Osteoblast (primary cell): ENCODE data around the gene ELK3. TPM values are rescaled to one million over a fixed set of nuclear protein-coding genes. Genes with fewer than 3 reads are reported as not detected.

Source experiments
- DNase-seq: peaks from one replicate; pipeline ENCODE4 v3.0.0; 2011; ENCODE audit warnings: low spot score, mixed read lengths; ENCODE audit not compliant: insufficient read length; ENCODE audit errors: missing footprints
- H2AFZ ChIP-seq: 2 replicates; pipeline ENCODE4 v1.6.0; 2011; ENCODE audit warnings: mild to moderate bottlenecking, low read length
- H3K27ac ChIP-seq: 2 replicates; pipeline ENCODE4 v1.5.1; 2011; ENCODE audit warnings: mild to moderate bottlenecking, low read depth, low read length, moderate library complexity
- H3K27me3 ChIP-seq: 2 replicates; pipeline ENCODE4 v1.6.0; 2012; ENCODE audit warnings: mild to moderate bottlenecking, control low read depth, inconsistent platforms, low read length, moderate library complexity; ENCODE audit not compliant: insufficient read depth
- H3K36me3 ChIP-seq: 2 replicates; pipeline ENCODE4 v1.5.1; 2011; ENCODE audit warnings: mild to moderate bottlenecking, low read length, control low read depth, moderate library complexity; ENCODE audit not compliant: insufficient read depth
- H3K4me1 ChIP-seq: 2 replicates; pipeline ENCODE4 v1.5.1; 2011; ENCODE audit warnings: mild to moderate bottlenecking, low read length, control low read depth, moderate library complexity; ENCODE audit not compliant: insufficient read depth
- H3K4me2 ChIP-seq: 2 replicates; pipeline ENCODE4 v1.6.0; 2011; ENCODE audit warnings: mild to moderate bottlenecking, low read length; ENCODE audit not compliant: insufficient read depth
- H3K4me3 ChIP-seq: fragments of 200-600 bp; sonication (generic); 3 replicates; pipeline ENCODE4 v1.5.1; 2012; ENCODE audit warnings: mild to moderate bottlenecking, low read length, inconsistent platforms; ENCODE audit not compliant: insufficient read depth
- H3K79me2 ChIP-seq: 2 replicates; pipeline ENCODE4 v1.6.0; 2012; ENCODE audit warnings: mild to moderate bottlenecking, low read length, control low read depth, inconsistent platforms; ENCODE audit not compliant: insufficient read depth
- H3K9me3 ChIP-seq: 2 replicates; pipeline ENCODE4 v1.5.1; 2011; ENCODE audit warnings: low read depth, low read length, control low read depth
- H4K20me1 ChIP-seq: 2 replicates; pipeline ENCODE4 v1.6.0; 2012; ENCODE audit warnings: mild to moderate bottlenecking, low read length, control low read depth; ENCODE audit not compliant: insufficient read depth
- total RNA-seq: library from RNA; depleted of rRNA; stranded (reverse); fragments of >200 nt; gene quantifications from 2 replicates; pipeline ENCODE4 v1.2.3, GENCODE V29; 2012
- TF ChIP-seq, protein P1 (sequence below): IDR thresholded peaks from 2 replicates; pipeline ENCODE4 v1.5.1; 2011; ENCODE audit warnings: mild to moderate bottlenecking, low read depth, low read length, moderate library complexity; ENCODE audit errors: extremely low read depth

The ELK3 gene
- total RNA-seq, 1 donor = 27.5 TPM

DNA sequence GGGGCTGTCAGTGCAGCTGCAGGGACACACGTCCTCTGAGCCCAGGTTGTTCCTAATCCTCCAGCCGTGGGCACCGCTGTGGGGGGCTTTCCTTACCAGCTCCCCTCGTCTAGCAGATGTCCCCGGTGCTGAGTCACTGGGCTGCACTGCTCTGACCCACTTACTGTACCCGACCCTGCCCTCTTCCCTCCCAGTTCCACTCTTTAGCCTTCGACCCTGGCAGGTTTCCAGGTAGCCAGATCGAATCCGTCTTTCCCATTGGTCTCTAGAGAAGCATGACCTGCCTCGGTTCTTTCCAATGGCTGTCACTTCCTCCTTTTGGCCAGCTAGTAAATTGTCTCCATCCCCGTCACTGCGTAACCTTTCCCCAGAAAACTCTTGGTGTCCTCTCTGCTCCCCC, 48.4 kb downstream of the ELK3 start:
- H3K27me3 ChIP-seq = no peaks in the 10 kb centered on the region
- DNase-seq = no peak
- H4K20me1 ChIP-seq = no peaks in the 10 kb centered on the region
- peaks cover 88% of the 10 kb centered on the region for H3K79me2 ChIP-seq
- H3K4me3 ChIP-seq = no peak overlapping the region
- no peak overlapping the region for H3K4me2 ChIP-seq
- H3K4me1 ChIP-seq = peaks cover 32% of the 10 kb centered on the region
- H3K36me3 ChIP-seq = peaks cover 18% of the 10 kb centered on the region
- H2AFZ ChIP-seq = no peak overlapping the region
- TF ChIP-seq, protein P1, sequence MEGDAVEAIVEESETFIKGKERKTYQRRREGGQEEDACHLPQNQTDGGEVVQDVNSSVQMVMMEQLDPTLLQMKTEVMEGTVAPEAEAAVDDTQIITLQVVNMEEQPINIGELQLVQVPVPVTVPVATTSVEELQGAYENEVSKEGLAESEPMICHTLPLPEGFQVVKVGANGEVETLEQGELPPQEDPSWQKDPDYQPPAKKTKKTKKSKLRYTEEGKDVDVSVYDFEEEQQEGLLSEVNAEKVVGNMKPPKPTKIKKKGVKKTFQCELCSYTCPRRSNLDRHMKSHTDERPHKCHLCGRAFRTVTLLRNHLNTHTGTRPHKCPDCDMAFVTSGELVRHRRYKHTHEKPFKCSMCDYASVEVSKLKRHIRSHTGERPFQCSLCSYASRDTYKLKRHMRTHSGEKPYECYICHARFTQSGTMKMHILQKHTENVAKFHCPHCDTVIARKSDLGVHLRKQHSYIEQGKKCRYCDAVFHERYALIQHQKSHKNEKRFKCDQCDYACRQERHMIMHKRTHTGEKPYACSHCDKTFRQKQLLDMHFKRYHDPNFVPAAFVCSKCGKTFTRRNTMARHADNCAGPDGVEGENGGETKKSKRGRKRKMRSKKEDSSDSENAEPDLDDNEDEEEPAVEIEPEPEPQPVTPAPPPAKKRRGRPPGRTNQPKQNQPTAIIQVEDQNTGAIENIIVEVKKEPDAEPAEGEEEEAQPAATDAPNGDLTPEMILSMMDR = no peak
- peak overlapping the region; percentile 82 for H3K27ac ChIP-seq
- H3K9me3 ChIP-seq = no peaks in the 10 kb centered on the region

DNA sequence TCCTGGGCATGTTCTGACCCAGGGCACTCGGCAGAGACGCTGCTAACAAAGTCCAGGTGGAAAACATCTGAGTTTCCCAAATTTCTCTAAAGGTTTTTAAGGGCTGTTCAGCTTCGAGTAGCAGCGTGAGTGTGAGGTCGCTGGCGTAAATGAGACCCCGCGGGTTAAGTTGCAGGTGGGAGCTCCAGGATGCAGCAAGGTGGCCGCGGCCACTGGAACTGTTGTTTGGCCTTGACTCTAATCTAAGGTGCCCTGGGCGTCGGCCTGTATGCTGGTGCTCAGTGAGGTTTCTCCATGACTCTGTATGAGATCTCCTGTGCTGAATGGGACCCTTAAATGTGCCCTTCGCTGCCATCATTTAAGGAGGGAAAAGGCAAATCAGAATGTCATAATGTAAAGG, 50.7 kb downstream of the ELK3 start:
- Histone ChIP-seq H3K9me3 (no peaks in the 10 kb centered on the region), H3K4me2 (no peak overlapping the region), H3K36me3 (peaks cover 26% of the 10 kb centered on the region), H3K4me1 (peaks cover 35% of the 10 kb centered on the region), H4K20me1 (peaks cover 8% of the 10 kb centered on the region), H3K79me2 (peaks cover 92% of the 10 kb centered on the region), H3K4me3 (no peak overlapping the region), H3K27me3 (no peaks in the 10 kb centered on the region), H2AFZ (no peak overlapping the region), H3K27ac (no peak overlapping the region)
- DNase-seq = no peak
- TF ChIP-seq, protein P1 = no peak

DNA sequence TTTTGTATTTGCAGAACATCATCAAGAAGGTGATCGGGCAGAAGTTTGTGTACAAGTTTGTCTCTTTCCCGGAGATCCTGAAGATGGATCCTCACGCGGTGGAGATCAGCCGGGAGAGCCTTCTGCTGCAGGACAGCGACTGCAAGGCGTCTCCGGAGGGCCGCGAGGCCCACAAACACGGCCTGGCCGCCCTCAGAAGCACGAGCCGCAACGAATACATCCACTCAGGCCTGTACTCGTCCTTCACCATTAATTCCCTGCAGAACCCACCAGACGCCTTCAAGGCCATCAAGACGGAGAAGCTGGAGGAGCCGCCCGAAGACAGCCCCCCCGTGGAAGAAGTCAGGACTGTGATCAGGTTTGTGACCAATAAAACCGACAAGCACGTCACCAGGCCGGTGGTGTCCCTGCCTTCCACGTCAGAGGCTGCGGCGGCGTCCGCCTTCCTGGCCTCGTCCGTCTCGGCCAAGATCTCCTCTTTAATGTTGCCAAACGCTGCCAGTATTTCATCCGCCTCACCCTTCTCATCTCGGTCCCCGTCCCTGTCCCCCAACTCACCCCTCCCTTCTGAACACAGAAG, 52.8 kb downstream of the ELK3 start:
- H3K4me2 ChIP-seq = no peak overlapping the region
- peaks cover 40% of the 10 kb centered on the region for H3K36me3 ChIP-seq
- H3K79me2 ChIP-seq = peaks cover 92% of the 10 kb centered on the region
- H2AFZ ChIP-seq = no peak overlapping the region
- peaks cover 17% of the 10 kb centered on the region for H3K4me1 ChIP-seq
- TF ChIP-seq, protein P1 = no peak
- peaks cover 8% of the 10 kb centered on the region for H4K20me1 ChIP-seq
- DNase-seq = no peak
- no peaks in the 10 kb centered on the region for H3K27me3 ChIP-seq
- no peak overlapping the region for H3K4me3 ChIP-seq
- no peaks in the 10 kb centered on the region for H3K9me3 ChIP-seq
- H3K27ac ChIP-seq = peak overlapping the region; percentile 85

DNA sequence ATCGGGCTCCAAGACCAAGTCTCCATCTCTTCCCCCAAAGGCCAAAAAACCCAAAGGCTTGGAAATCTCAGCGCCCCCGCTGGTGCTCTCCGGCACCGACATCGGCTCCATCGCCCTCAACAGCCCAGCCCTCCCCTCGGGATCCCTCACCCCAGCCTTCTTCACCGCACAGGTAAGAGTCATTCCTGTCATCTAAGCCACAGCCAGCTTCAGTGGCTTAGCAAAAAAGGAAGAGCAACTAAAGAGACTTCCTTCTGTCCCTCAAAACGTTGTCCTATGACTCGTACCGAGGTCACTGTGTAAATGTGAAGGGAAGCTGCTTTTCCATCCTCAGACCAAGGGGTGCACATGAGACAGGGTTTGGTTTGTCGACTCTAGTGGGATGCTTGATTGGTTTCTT, 53.4 kb downstream of the ELK3 start:
- TF ChIP-seq, protein P1 = no peak
- Histone ChIP-seq H3K4me2 (no peak overlapping the region), H3K27me3 (no peaks in the 10 kb centered on the region), H3K36me3 (peaks cover 40% of the 10 kb centered on the region), H3K27ac (peak overlapping the region; percentile 85), H3K4me3 (no peak overlapping the region), H3K79me2 (peaks cover 91% of the 10 kb centered on the region), H3K4me1 (peaks cover 13% of the 10 kb centered on the region), H4K20me1 (peaks cover 8% of the 10 kb centered on the region), H3K9me3 (no peaks in the 10 kb centered on the region), H2AFZ (no peak overlapping the region)
- DNase-seq = no peak
